ENCODE data around the gene MRFAP1.

The MRFAP1 gene

DNA sequence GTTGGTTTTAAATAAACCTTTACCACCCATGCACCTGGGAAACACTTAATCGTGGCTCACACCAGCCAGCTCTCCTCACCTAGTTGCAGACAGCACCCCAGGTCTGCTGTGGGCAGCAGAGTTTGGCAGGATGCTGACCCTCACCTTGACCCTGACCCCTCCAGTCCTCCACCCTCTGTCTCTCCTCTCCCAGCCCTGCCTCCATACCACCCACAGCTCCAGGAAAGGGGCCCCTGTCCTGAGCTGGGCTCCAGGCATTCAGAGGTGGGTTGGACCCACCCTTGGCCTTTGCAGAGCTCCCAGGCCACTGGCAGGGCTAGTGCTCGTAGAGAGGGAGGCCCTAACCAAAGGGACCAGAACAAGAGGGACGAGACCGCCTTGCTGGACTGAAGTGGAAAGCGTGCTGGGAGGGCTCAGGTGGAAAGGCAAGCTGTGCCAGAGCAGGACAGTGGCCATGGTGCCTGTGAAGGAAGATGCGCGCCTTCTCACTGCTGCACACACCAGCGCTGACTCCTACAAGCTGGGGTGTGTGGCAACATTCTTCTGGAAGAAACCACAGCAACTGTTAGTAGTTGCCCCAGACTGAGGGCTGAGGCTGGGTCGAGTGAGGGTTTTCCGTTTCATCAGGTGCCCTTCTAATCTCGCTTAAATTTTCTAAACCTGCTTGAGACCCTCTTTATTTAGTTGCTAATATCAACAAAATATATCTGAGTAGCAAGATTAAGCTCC is 42.5 kb downstream of the MRFAP1 start:
- in situ Hi-C loops (cut with HindIII; ENCODE audit: low sequenced_read_pairs) = no loop called here
- no peak for TF ChIP-seq CTCF (IDR thresholded peaks at IDR 0.05; ENCODE audit: low read depth, low read length, missing control alignments)
- no peak overlapping the region for H3K4me3 ChIP-seq (ENCODE audit: low read depth, low read length)
- DNase-seq (ENCODE audit: low read depth) = no peak

GRCh38 chr4:6684656-6685055 is 44.2 kb downstream of the MRFAP1 start:
- in situ Hi-C loops (cut with HindIII; ENCODE audit: low sequenced_read_pairs) = no loop called here
- no peak for DNase-seq (ENCODE audit: low read depth)
- no peak overlapping the region for H3K4me3 ChIP-seq (ENCODE audit: low read depth, low read length)
- no peak for TF ChIP-seq CTCF (IDR thresholded peaks at IDR 0.05; ENCODE audit: low read depth, low read length, missing control alignments)

DNA sequence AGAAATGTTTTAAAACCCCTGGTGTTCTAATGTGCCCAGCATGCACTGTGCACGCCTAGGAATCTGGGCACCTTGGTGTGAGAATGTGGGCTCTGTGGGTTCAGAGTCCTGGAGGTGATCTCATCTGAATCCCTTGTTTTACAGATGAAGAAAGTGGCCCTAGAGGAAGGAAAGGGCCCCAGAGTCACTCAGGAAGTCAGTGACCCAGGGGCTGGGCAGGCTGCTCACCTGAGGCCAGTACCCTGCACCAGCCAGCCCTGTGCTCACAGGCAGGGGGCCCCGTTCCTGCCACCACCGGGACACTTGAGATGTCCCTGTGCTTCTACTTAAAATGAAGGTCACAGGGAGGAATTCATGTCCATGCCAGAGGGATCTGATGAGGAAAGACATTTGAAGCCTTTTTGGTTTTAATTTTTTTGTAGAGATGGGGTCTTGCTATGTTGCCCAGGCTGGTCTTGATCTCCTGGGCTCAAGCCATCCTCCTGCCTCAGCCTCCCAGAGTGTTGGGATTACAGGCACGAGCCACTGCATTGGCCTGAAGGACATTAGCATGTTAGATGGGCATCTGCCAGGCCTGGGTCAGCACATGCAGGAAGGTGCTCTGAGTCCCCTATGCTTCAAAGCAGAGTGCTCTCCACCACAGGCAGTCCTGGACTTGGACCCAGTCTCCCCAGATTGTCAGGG is 45.8 kb downstream of the MRFAP1 start:
- no peak overlapping the region for H3K4me3 ChIP-seq (ENCODE audit: low read depth, low read length)
- no peak for TF ChIP-seq CTCF (IDR thresholded peaks at IDR 0.05; ENCODE audit: low read depth, low read length, missing control alignments)
- in situ Hi-C loops (cut with HindIII; ENCODE audit: low sequenced_read_pairs) = no loop called here
- no peak for DNase-seq (ENCODE audit: low read depth)

GRCh38 chr4:6687947-6688878 is 47.7 kb downstream of the MRFAP1 start:
- DNase-seq (ENCODE audit: low read depth) = no peak
- in situ Hi-C loops (cut with HindIII; ENCODE audit: low sequenced_read_pairs) = no loop called here
- TF ChIP-seq CTCF (IDR thresholded peaks at IDR 0.05; ENCODE audit: low read depth, low read length, missing control alignments) = no peak
- H3K4me3 ChIP-seq (ENCODE audit: low read depth, low read length) = no peak overlapping the region

- no peak overlapping the region for H3K4me3 ChIP-seq (ENCODE audit: low read depth, low read length)
- DNase-seq (ENCODE audit: low read depth) = peak; percentile 94
- no peak for TF ChIP-seq CTCF (IDR thresholded peaks at IDR 0.05; ENCODE audit: low read depth, low read length, missing control alignments)
- in situ Hi-C loops (cut with HindIII; ENCODE audit: low sequenced_read_pairs) = no loop called here
Observed at GRCh38 chr4:6688879-6689505, 48.5 kb downstream of the MRFAP1 start.

DNA sequence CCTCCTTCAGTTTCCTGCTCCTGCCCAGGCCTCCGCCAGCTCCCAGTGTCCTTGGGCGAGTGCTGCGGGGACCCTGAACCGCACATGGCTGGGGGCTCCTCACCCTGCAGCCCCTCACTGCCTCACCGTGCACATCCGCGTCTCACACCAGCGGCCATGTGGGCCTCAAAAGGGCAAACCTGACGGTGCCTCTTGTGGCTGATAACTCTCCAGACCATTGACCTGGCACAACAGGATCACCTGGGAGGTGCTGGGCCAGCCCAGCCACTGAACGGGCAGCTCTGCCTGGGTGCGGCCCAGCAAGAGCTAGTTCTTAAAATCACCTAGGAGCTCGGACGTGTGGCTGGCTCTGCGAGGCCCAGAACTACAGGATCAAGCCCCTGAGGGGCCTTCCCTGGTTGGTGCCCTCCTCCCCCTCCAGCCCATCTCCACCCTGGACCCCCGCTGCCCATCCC is 49.0 kb downstream of the MRFAP1 start:
- TF ChIP-seq CTCF (IDR thresholded peaks at IDR 0.05; ENCODE audit: low read depth, low read length, missing control alignments) = no peak
- H3K4me3 ChIP-seq (ENCODE audit: low read depth, low read length) = no peak overlapping the region
- no peak for DNase-seq (ENCODE audit: low read depth)
- in situ Hi-C loops (cut with HindIII; ENCODE audit: low sequenced_read_pairs) = no loop called here

All from astrocyte of the cerebellum (primary cell).